Astrocyte (in vitro differentiated cells and primary cell): ENCODE results near the gene ADCY2. TPM values are rescaled to one million over a fixed set of nuclear protein-coding genes. Genes with fewer than 3 reads are reported as not detected.

Source experiments
- DNase-seq: peaks from one replicate; pipeline ENCODE4 v3.0.0-alpha.2; 2010; ENCODE audit warnings: low read depth
- FAIRE-seq: peaks from 2 replicates; lab custom pipeline; 2011; peaks lifted over from hg19 to GRCh38; lab: Jason Lieb, UNC
- H2AFZ ChIP-seq: 2 replicates; pipeline ENCODE4 v1.6.0; 2012; ENCODE audit warnings: low read depth, low read length, inconsistent platforms
- H3K27ac ChIP-seq: 2 replicates; pipeline ENCODE4 v1.5.1; 2011; ENCODE audit warnings: low read depth, low read length, inconsistent platforms
- H3K27me3 ChIP-seq: 2 replicates; pipeline ENCODE4 v1.6.0; 2011; ENCODE audit warnings: low read length, inconsistent platforms; ENCODE audit not compliant: insufficient read depth
- H3K36me3 ChIP-seq: 2 replicates; pipeline ENCODE4 v1.5.1; 2011; ENCODE audit warnings: low read length, inconsistent platforms; ENCODE audit not compliant: insufficient read depth
- H3K4me1 ChIP-seq: 2 replicates; pipeline ENCODE4 v1.5.1; 2011; ENCODE audit warnings: low read length, inconsistent platforms; ENCODE audit not compliant: insufficient read depth
- H3K4me2 ChIP-seq: 2 replicates; pipeline ENCODE4 v1.6.0; 2012; ENCODE audit warnings: low read length, inconsistent platforms
- H3K4me3 ChIP-seq: 2 replicates; pipeline ENCODE4 v1.5.1; 2011; ENCODE audit warnings: low read depth, mild to moderate bottlenecking, low read length, inconsistent platforms; ENCODE audit not compliant: insufficient read depth
- H3K79me2 ChIP-seq: 2 replicates; pipeline ENCODE4 v1.6.0; 2012; ENCODE audit warnings: mild to moderate bottlenecking, low read length, inconsistent platforms; ENCODE audit not compliant: insufficient read depth
- H3K9ac ChIP-seq: 2 replicates; pipeline ENCODE4 v1.6.0; 2012; ENCODE audit warnings: mild to moderate bottlenecking, low read length, inconsistent platforms
- H3K9me3 ChIP-seq: 2 replicates; pipeline ENCODE4 v1.5.1; 2012; ENCODE audit warnings: low read depth, mild to moderate bottlenecking, low read length, inconsistent platforms; ENCODE audit not compliant: insufficient read depth
- H4K20me1 ChIP-seq: 2 replicates; pipeline ENCODE4 v1.6.0; 2012; ENCODE audit warnings: low read length, inconsistent platforms; ENCODE audit not compliant: insufficient read depth
- H3K27ac Mint-ChIP-seq: one replicate; pipeline ENCODE4 v1.8.0; 2021; ENCODE audit warnings: mild to moderate bottlenecking, mixed read lengths; ENCODE audit not compliant: unreplicated experiment
- H3K27me3 Mint-ChIP-seq: one replicate; pipeline ENCODE4 v1.8.0; 2021; ENCODE audit warnings: low read depth, mixed read lengths; ENCODE audit not compliant: unreplicated experiment
- H3K36me3 Mint-ChIP-seq: one replicate; pipeline ENCODE4 v1.8.0; 2021; ENCODE audit warnings: low read depth, mixed read lengths; ENCODE audit not compliant: unreplicated experiment
- H3K4me1 Mint-ChIP-seq: one replicate; pipeline ENCODE4 v1.8.0; 2021; ENCODE audit warnings: low read depth, mixed read lengths; ENCODE audit not compliant: unreplicated experiment
- H3K4me3 Mint-ChIP-seq: one replicate; pipeline ENCODE4 v1.8.0; 2021; ENCODE audit warnings: mild to moderate bottlenecking, moderate library complexity, mixed read lengths; ENCODE audit not compliant: unreplicated experiment
- H3K9me3 Mint-ChIP-seq: one replicate; pipeline ENCODE4 v1.8.0; 2021; ENCODE audit warnings: mild to moderate bottlenecking, mixed read lengths; ENCODE audit not compliant: unreplicated experiment
- CTCF ChIP-seq: IDR thresholded peaks from 2 replicates; pipeline ENCODE4 v1.5.1; 2011; ENCODE audit warnings: low read depth, mild to moderate bottlenecking, inconsistent platforms, low read length, moderate library complexity; ENCODE audit not compliant: insufficient read depth
- EZH2 ChIP-seq: IDR thresholded peaks from 2 replicates; pipeline ENCODE4 v1.6.1; 2012; ENCODE audit warnings: mild to moderate bottlenecking, low read length, inconsistent platforms; ENCODE audit not compliant: insufficient read depth
- total RNA-seq: library from RNA; stranded (reverse); gene quantifications from 2 replicates; pipeline ENCODE4 v1.2.1, GENCODE V29; 2021

ADCY2 gene
- total RNA-seq, 1 donor from 2014 or later = 5.7 TPM

DNA sequence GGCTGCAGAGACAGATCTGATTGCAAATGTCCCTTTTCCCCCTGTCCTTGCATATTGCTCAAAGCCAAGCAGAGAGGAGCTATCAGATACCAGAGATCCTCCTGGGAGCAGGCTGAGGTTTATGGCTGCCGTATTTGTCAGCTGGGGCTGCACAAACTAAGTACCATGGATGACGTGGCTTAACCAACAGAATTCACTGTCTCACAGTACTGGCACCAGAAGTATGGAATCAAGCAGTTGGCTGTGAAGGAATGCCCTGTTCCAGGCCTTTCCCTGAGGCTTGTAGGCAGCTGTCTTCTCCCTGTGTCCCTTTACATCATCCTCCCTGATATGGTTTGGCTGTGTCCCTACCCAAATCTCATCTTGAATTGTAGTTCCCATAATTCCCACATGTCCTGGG, 452.4 kb downstream of the ADCY2 start:
- Mint-ChIP-seq H3K27me3 (peaks cover 18% of the 10 kb centered on the region), H3K27ac (no peak overlapping the region), H3K36me3 (no peaks in the 10 kb centered on the region), H3K4me1 (peaks cover 3% of the 10 kb centered on the region), H3K4me3 (no peak overlapping the region), H3K9me3 (peaks cover 2% of the 10 kb centered on the region)
- TF ChIP-seq CTCF (no peak), EZH2 (no peak)
- Histone ChIP-seq H3K4me2 (no peak overlapping the region), H3K9ac (no peak overlapping the region), H3K9me3 (no peaks in the 10 kb centered on the region), H3K36me3 (no peaks in the 10 kb centered on the region), H2AFZ (no peak overlapping the region), H3K27ac (no peak overlapping the region), H3K79me2 (no peaks in the 10 kb centered on the region), H3K27me3 (peaks cover 3% of the 10 kb centered on the region), H3K4me3 (no peak overlapping the region), H4K20me1 (no peaks in the 10 kb centered on the region), H3K4me1 (no peaks in the 10 kb centered on the region)
- DNase-seq (no peak), FAIRE-seq (no peak)

- peak overlapping the region; percentile 74 for H2AFZ ChIP-seq
- H3K9me3 Mint-ChIP-seq = peaks cover 2% of the 10 kb centered on the region
- H3K4me3 Mint-ChIP-seq = peak overlapping the region; percentile 84
- H3K4me1 ChIP-seq = no peaks in the 10 kb centered on the region
- no peaks in the 10 kb centered on the region for H4K20me1 ChIP-seq
- no peak for DNase-seq
- H3K79me2 ChIP-seq = no peaks in the 10 kb centered on the region
- peak overlapping the region; percentile 20 for H3K9ac ChIP-seq
- H3K36me3 ChIP-seq = no peaks in the 10 kb centered on the region
- no peak overlapping the region for H3K27ac ChIP-seq
- peaks cover 3% of the 10 kb centered on the region for H3K27me3 ChIP-seq
- no peak for FAIRE-seq
- peak overlapping the region; percentile 84 for H3K4me2 ChIP-seq
- no peak overlapping the region for H3K27ac Mint-ChIP-seq
- peak overlapping the region; percentile 34 for H3K4me3 ChIP-seq
- H3K27me3 Mint-ChIP-seq = peaks cover 18% of the 10 kb centered on the region
- H3K9me3 ChIP-seq = no peaks in the 10 kb centered on the region
- H3K36me3 Mint-ChIP-seq = no peaks in the 10 kb centered on the region
- peaks cover 3% of the 10 kb centered on the region for H3K4me1 Mint-ChIP-seq
- TF ChIP-seq EZH2 (peak; percentile 52), CTCF (no peak)
Measured at GRCh38 chr5:7849681-7850394, 453.9 kb downstream of the ADCY2 start.
